Stimulated activated naive CD4-positive, alpha-beta T cell (primary cell): ENCODE results near the gene ZNF335.
"Not testable (repeated sequence)": the region's sequence is repeated elsewhere in the genome, so short reads cannot be mapped to it uniquely, and the experiment has no call there.

Experiments used
- DNase-seq, 6 experiments: peaks; one replicate each; lab custom pipeline; 2025; lab: John Stamatoyannopoulos, UW

ZNF335 gene

GRCh38 chr20:45911486-45912343 is 60.3 kb downstream of the ZNF335 start, which contains the start of gene PLTP:
Gene PLTP (minus strand): TSS chr20:45912155. CDS start chr20:45911452, 703 bp downstream.
- DNase-seq, result peak in 4 of 6 experiments; percentile 8 to 24 (median 18)

- peak; percentile 46 to 83 (median 68) for DNase-seq
These were observed 61.1 kb downstream of the ZNF335 start for GRCh38 chr20:45910670-45911485.

- DNase-seq, result no peak
These were observed 62.0 kb downstream of the ZNF335 start for GRCh38 chr20:45909817-45910669.

- DNase-seq, result no peak
These were observed 62.6 kb downstream of the ZNF335 start for GRCh38 chr20:45909336-45909808.

- no peak for DNase-seq
These were observed 63.9 kb downstream of the ZNF335 start for GRCh38 chr20:45908084-45908483.

- no peak for DNase-seq
These were observed 64.6 kb downstream of the ZNF335 start for GRCh38 chr20:45907219-45907948.

- no peak for DNase-seq
These were observed 66.4 kb downstream of the ZNF335 start for GRCh38 chr20:45905505-45906079.

- no peak for DNase-seq
These were observed 67.2 kb downstream of the ZNF335 start for GRCh38 chr20:45904583-45905504.

GRCh38 chr20:45902199-45902701 is 69.8 kb downstream of the ZNF335 start:
- DNase-seq, result no peak

GRCh38 chr20:45901332-45901731 is 70.7 kb downstream of the ZNF335 start:
- not testable (repeated sequence) for DNase-seq

GRCh38 chr20:45899046-45899835 is 72.8 kb downstream of the ZNF335 start:
- DNase-seq, result no peak
